ENCODE measurements around the gene CNGA2. TPM values are rescaled to one million over a fixed set of nuclear protein-coding genes. Genes with fewer than 3 reads are reported as not detected.
A peak's percentile ranks its signal among the peaks of the same experiment; 100 is the strongest.

Gene CNGA2
- total RNA-seq, 6 donors from 2014 or later, result not detected

DNA sequence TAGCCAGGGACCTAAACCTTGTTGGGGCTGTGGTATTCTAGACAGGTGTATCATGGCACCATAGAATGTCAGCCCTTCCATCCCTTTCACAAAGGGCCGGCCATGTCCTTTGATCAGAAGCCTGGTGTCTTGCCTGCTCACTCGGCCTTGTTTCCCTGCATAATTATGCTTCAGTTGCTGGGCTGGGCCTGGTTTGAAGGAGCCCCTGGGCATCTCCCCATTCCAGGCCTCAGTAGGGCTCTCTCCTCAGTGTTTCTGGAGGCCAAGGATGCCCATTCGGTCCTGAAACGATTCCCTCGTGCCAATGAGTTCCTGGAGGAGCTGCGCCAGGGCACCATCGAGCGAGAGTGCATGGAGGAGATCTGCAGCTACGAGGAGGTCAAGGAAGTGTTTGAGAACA is 34.8 kb upstream of the CNGA2 start:
- Histone ChIP-seq H3K4me3 (no peak overlapping the region), H3K4me1 (peaks cover 0 to 10% (median 0%) of the 10 kb centered on the region in 4 donors), H3K36me3 (no peaks in the 10 kb centered on the region), H3K27me3 (peaks cover 0 to 5% (median 0%) of the 10 kb centered on the region in 4 donors), H3K9me3 (no peaks in the 10 kb centered on the region), H3K27ac (no peak overlapping the region)
- WGBS, 2 donors, result 85 to 95% methylated on average over 9 of the region's 9 CpGs
- DNase-seq, result peak in 1 of 2 donors; percentile 6
- no peak for ATAC-seq (ENCODE audit: low FRiP score in 2 of 2)
- TF ChIP-seq POLR2AphosphoS5 (IDR thresholded peaks at IDR 0.05) (no peak), EP300 (IDR thresholded peaks at IDR 0.05) (no peak), POLR2A (IDR thresholded peaks at IDR 0.05) (no peak)
- TF ChIP-seq, protein P1, sequence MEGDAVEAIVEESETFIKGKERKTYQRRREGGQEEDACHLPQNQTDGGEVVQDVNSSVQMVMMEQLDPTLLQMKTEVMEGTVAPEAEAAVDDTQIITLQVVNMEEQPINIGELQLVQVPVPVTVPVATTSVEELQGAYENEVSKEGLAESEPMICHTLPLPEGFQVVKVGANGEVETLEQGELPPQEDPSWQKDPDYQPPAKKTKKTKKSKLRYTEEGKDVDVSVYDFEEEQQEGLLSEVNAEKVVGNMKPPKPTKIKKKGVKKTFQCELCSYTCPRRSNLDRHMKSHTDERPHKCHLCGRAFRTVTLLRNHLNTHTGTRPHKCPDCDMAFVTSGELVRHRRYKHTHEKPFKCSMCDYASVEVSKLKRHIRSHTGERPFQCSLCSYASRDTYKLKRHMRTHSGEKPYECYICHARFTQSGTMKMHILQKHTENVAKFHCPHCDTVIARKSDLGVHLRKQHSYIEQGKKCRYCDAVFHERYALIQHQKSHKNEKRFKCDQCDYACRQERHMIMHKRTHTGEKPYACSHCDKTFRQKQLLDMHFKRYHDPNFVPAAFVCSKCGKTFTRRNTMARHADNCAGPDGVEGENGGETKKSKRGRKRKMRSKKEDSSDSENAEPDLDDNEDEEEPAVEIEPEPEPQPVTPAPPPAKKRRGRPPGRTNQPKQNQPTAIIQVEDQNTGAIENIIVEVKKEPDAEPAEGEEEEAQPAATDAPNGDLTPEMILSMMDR (IDR thresholded peaks at IDR 0.05), result no peak

DNA sequence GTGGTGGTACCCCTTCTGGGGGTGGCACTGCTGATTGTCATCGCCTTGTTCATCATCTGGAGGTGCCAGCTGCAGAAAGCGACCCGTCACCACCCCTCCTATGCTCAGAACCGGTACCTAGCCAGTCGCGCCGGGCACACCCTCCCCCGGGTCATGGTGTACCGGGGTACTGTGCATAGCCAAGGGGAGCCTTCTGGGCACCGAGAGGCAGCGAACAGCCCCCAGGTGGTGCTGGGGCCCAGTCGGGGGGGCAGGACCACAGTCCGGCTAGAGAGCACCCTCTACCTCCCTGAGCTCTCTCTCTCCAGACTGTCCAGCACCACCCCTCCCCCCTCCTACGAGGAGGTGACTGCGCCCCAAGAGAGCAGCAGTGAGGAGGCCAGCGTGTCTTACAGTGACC is 34.0 kb upstream of the CNGA2 start:
- ATAC-seq (ENCODE audit: low FRiP score in 2 of 2) (no peak), DNase-seq (peak; percentile 8 to 42)
- Histone ChIP-seq H3K9me3 (no peaks in the 10 kb centered on the region), H3K27ac (no peak overlapping the region), H3K27me3 (no peaks in the 10 kb centered on the region), H3K4me3 (no peak overlapping the region), H3K4me1 (peaks cover 0 to 3% (median 0%) of the 10 kb centered on the region in 4 donors), H3K36me3 (no peaks in the 10 kb centered on the region)
- TF ChIP-seq EP300 (IDR thresholded peaks at IDR 0.05), result no peak
- TF ChIP-seq, protein P1 (IDR thresholded peaks at IDR 0.05), result no peak
- no peak for TF ChIP-seq POLR2A (IDR thresholded peaks at IDR 0.05)
- no peak for TF ChIP-seq POLR2AphosphoS5 (IDR thresholded peaks at IDR 0.05)
- 84% methylated on average over 16 of the region's 16 CpGs; no CpG with 5 or more reads in 1 of the 2 donors for WGBS, 2 donors

DNA sequence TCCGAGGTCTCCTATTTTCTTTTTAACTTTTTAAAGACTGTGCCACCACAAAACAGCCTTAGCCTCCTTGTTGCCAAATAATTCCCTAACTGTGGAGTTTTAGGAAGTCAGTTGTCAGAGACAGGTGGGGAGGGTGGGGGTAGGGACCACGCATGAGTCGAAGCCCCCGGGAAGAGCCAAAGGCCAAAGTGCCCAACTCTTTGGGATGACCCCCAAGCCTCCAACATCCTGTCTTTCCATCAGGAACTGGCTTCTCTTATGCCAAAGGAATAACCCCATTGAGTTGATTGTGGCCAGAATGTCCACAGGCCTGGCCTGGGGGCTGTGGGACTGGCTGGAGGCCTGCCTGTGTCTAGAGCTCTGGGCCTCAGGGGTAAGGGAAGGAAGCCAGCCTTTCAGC is 33.5 kb upstream of the CNGA2 start:
- H3K27me3 ChIP-seq, result no peaks in the 10 kb centered on the region
- ATAC-seq (ENCODE audit: low FRiP score in 2 of 2) (no peak), DNase-seq (no peak)
- H3K4me1 ChIP-seq, result no peaks in the 10 kb centered on the region
- no peaks in the 10 kb centered on the region for H3K9me3 ChIP-seq
- TF ChIP-seq EP300 (IDR thresholded peaks at IDR 0.05) (no peak), POLR2A (IDR thresholded peaks at IDR 0.05) (no peak), POLR2AphosphoS5 (IDR thresholded peaks at IDR 0.05) (no peak)
- TF ChIP-seq, protein P1 (IDR thresholded peaks at IDR 0.05), result no peak
- no peak overlapping the region for H3K27ac ChIP-seq
- 80 to 93% methylated on average over 1 to 4 of the region's 4 CpGs for WGBS, 2 donors
- no peak overlapping the region for H3K4me3 ChIP-seq
- no peaks in the 10 kb centered on the region for H3K36me3 ChIP-seq

GRCh38 chrX:151701531-151701930 is 33.0 kb upstream of the CNGA2 start:
- H3K4me3 ChIP-seq, result no peak overlapping the region
- no peak for TF ChIP-seq EP300 (IDR thresholded peaks at IDR 0.05)
- TF ChIP-seq POLR2AphosphoS5 (IDR thresholded peaks at IDR 0.05), result no peak
- ATAC-seq (ENCODE audit: low FRiP score in 2 of 2) (no peak), DNase-seq (no peak)
- 75 to 86% methylated on average over 3 to 7 of the region's 7 CpGs for WGBS, 2 donors
- no peaks in the 10 kb centered on the region for H3K9me3 ChIP-seq
- H3K36me3 ChIP-seq, result no peaks in the 10 kb centered on the region
- H3K27ac ChIP-seq, result no peak overlapping the region
- H3K27me3 ChIP-seq, result no peaks in the 10 kb centered on the region
- no peaks in the 10 kb centered on the region for H3K4me1 ChIP-seq

DNA sequence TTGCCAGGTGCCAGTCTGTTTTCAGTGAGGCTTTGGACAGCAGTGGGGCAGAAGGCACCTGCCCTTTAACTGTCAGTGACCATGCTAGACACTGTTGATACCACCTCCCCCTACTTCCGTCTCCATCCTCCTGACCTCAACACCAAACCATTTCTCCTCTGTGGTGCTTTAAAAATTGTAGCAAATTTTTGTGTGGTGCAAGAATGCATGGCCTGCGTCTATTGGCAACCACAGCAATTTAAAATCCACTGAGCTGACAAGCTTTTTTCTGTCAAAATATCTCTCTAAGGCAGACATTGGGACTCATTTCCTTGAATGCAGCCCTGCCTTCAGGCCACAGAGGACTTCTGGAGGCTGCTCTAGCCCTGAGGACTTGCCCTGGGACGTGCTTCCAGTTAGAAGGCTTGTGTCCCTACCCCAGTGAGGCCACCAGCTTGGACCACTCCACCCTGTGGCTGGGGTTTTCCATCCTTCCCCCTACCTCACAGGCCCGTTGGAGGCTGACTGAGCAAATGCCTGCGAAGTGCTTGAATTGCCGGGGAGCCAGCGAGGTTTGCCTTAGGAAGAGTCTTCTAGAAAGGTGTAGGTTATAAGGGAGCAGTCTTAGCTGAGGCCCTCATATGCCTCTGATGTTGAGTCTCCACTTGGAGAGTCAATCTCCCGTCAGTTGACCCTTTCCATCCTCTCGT is 32.4 kb upstream of the CNGA2 start:
- H3K27me3 ChIP-seq, result no peaks in the 10 kb centered on the region
- 80 to 90% methylated on average over 4 to 9 of the region's 9 CpGs for WGBS, 2 donors
- H3K4me1 ChIP-seq, result no peaks in the 10 kb centered on the region
- H3K4me3 ChIP-seq, result no peak overlapping the region
- H3K9me3 ChIP-seq, result no peaks in the 10 kb centered on the region
- no peak overlapping the region for H3K27ac ChIP-seq
- no peaks in the 10 kb centered on the region for H3K36me3 ChIP-seq
- no peak for TF ChIP-seq POLR2AphosphoS5 (IDR thresholded peaks at IDR 0.05)
- TF ChIP-seq, protein P1 (IDR thresholded peaks at IDR 0.05), result no peak
- TF ChIP-seq EP300 (IDR thresholded peaks at IDR 0.05), result no peak
- TF ChIP-seq POLR2A (IDR thresholded peaks at IDR 0.05), result no peak
- DNase-seq (no peak), ATAC-seq (ENCODE audit: low FRiP score in 2 of 2) (no peak)

Measured in upper lobe of left lung (tissue), 6 donors.